HG02642 (cell line): ENCODE measurements around the gene MYBPH.

Experiments used
- ATAC-seq: cut with Tn5 transposase; IDR thresholded peaks from one replicate; pipeline ENCODE4 v1.9.1; 2021; ENCODE audit warnings: mild to moderate bottlenecking; ENCODE audit not compliant: unreplicated experiment, poor library complexity

The MYBPH gene

GRCh38 chr1:203167913-203168200 lies 7.8 kb downstream of the MYBPH start:
- ATAC-seq: no peak

- ATAC-seq: no peak
Measured at GRCh38 chr1:203167026-203167912, 8.4 kb downstream of the MYBPH start.

GRCh38 chr1:203166192-203166940 lies 9.3 kb downstream of the MYBPH start:
- ATAC-seq: no peak

GRCh38 chr1:203165800-203166161 lies 9.8 kb downstream of the MYBPH start:
- no peak for ATAC-seq

GRCh38 chr1:203165101-203165799 lies 10.4 kb downstream of the MYBPH start:
- ATAC-seq: no peak

- no peak for ATAC-seq
Measured at GRCh38 chr1:203163891-203164635, 11.6 kb downstream of the MYBPH start.

- no peak for ATAC-seq
Measured at GRCh38 chr1:203162403-203162802, 13.2 kb downstream of the MYBPH start.

- no peak for ATAC-seq
Measured at GRCh38 chr1:203161703-203162102, 13.9 kb downstream of the MYBPH start.

GRCh38 chr1:203161175-203161574 lies 14.5 kb downstream of the MYBPH start:
- ATAC-seq: no peak

GRCh38 chr1:203159844-203160243 lies 15.8 kb downstream of the MYBPH start:
- no peak for ATAC-seq

GRCh38 chr1:203158960-203159665 lies 16.5 kb downstream of the MYBPH start:
- no peak for ATAC-seq

GRCh38 chr1:203158423-203158822 lies 17.2 kb downstream of the MYBPH start:
- ATAC-seq: no peak

GRCh38 chr1:203156280-203156679 lies 19.3 kb downstream of the MYBPH start:
- no peak for ATAC-seq

- no peak for ATAC-seq
Measured at GRCh38 chr1:203153989-203154821, 21.4 kb downstream of the MYBPH start.

GRCh38 chr1:203153051-203153988 lies 22.3 kb downstream of the MYBPH start:
- ATAC-seq: no peak

- no peak for ATAC-seq
Measured at GRCh38 chr1:203152158-203153034, 23.2 kb downstream of the MYBPH start.
